Endothelial cell of hepatic sinusoid (primary cell): ENCODE data around the gene DELE1.

Experiments used
- in situ Hi-C: cut with HindIII; loops from 2 replicates; pipeline ENCODE4 v1.10.0; 2017; ENCODE audit warnings: low sequenced_read_pairs

DELE1 gene

DNA sequence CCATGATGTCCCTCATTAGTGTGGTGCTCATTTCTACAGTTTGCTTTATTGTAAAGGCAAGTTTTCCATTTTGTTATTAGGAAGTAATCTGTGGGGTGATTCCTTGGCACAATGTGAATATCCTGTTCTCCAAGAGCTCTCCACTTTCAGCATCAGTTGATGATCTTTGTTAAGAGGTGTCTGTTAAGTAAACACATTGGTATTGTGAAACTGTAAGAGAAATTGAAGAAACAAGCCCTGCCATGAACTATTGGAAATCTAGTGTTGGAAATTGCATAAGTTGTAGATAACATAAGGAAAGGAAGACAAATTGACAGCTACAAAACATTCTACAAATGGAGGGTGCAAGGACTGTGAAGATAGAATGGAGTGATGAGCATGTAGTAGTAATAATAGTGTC, 62.4 kb downstream of the DELE1 start:
- in situ Hi-C loops = loop anchor here (5.0 kb wide), 1 partner anchor 161 kb away; no protein-coding TSS in a partner anchor

DNA sequence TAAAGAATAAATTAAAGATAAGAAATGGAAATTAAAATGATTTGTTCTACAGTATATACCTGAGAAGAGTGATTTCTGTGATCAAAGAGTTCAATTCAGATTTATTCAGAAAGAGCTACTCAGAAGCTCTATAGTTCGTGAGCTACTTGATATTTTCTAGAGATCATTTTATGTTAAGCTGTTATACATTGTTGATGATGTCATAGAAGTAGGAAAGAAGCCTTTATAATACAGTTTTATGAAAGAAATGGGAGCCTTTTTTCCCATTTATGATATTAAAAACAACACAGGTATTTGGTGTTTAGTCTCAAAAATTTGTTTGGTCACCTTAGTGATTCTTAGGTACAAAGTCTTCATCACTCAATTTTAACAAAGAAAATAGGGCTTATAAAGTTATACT, 66.0 kb downstream of the DELE1 start:
- in situ Hi-C loops = loop anchor here (5.0 kb wide), 1 partner anchor 158 kb away; no protein-coding TSS in a partner anchor
